ENCODE measurements around the gene TMEM63B. TPM values are rescaled to one million over a fixed set of nuclear protein-coding genes. Genes with fewer than 3 reads are reported as not detected.
A peak's percentile ranks its signal among the peaks of the same experiment; 100 is the strongest.

Gene TMEM63B
- total RNA-seq, 1 donor from 2014 or later: 41.3 TPM

DNA sequence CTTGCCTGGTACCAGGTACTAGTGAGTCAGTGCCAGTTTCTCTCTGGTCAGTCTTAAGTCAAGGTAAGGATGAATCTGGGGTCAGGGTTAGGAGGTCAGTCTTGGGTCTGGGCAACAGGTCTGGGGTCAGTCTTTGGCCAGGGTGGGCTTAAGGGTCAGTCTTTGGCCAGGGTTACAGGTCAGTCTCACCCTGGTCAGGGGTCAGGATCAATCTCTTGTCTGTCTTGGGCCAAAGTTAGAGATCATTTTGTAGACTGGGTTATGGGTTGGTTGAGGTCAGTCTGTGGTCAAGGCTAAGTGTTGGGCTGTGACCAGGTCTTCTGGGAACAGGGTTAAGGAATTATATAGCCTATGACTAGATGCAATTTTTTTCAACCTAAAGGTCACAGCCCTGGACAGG lies 18.5 kb downstream of the TMEM63B start:
- DNase-seq: no peak

DNA sequence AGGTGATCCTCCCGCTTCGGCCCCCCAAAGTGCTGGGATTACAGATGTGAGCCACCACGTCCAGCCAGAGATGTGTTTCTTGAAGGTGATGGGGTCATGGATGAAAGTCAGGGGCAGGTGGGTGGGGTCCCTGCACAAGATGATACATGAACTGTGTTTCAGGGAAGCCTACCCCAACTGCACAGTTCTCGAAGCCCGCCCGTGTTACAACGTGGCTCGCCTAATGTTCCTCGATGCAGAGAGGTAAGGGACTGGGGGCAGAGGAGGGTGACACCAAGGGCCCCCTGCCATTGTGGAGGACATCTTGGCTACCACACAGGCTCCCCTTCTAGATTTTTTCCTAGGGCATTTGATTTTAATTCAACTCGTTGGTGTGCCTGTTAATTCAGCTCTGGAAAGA lies 19.3 kb downstream of the TMEM63B start:
- no peak for DNase-seq

DNA sequence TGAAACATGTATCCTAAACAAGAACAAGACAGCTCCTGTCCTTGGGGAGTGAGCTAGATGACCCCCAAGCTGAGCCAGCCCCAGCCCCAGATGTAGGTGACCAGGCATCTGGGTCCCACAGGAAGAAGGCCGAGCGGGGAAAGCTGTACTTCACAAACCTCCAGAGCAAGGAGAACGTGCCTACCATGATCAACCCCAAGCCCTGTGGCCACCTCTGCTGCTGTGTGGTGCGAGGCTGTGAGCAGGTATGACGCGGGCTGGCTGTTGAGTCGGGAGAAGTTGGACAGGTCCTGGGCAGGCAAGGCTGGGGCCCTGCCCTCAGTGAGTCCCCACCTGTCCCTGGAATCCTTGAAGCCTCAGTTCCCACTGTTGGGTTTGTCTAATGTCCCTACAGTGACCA lies 19.9 kb downstream of the TMEM63B start:
- DNase-seq: no peak

DNA sequence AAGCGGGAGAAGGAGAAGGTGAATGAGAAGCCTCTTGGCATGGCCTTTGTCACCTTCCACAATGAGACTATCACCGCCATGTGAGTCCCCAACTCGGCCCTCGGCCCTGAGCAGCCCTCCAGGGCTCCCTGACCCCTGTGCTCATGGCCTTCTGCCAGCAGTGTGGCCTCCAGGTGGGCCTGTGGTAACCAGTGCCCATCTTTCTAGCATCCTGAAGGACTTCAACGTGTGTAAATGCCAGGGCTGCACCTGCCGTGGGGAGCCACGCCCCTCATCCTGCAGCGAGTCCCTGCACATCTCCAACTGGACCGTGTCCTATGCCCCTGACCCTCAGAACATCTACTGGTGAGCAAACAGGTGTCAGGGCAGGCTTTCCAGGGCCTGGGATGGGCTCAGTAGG lies 21.0 kb downstream of the TMEM63B start:
- no peak for DNase-seq

DNA sequence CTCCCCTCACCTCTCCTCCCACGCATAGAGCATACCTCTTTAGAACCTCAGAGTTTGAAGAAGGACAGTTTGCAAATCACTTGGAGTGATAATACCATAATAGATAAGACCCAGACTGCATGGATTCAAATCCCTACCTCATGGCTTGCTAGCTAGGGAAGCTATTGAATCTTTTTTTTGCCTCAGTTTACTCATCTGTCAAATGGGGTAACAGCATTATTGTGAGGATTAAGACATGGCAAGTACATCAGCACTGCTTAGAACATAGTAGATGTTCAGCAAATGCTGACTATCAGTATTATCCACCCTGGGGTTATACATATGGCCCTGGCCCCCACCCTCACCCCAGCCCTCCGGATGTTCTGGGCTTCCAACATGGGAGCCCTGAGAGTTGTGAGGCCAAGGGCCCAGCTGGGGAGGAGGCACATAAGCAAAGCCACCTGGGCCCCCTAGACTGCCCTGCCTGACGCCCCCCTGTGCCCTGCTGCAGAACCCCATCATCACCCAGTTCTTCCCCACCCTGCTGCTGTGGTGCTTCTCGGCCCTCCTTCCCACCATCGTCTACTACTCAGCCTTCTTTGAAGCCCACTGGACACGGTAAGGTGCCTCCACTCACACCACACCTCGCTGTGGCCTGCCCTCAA lies 22.1 kb downstream of the TMEM63B start:
- no peak for DNase-seq

DNA sequence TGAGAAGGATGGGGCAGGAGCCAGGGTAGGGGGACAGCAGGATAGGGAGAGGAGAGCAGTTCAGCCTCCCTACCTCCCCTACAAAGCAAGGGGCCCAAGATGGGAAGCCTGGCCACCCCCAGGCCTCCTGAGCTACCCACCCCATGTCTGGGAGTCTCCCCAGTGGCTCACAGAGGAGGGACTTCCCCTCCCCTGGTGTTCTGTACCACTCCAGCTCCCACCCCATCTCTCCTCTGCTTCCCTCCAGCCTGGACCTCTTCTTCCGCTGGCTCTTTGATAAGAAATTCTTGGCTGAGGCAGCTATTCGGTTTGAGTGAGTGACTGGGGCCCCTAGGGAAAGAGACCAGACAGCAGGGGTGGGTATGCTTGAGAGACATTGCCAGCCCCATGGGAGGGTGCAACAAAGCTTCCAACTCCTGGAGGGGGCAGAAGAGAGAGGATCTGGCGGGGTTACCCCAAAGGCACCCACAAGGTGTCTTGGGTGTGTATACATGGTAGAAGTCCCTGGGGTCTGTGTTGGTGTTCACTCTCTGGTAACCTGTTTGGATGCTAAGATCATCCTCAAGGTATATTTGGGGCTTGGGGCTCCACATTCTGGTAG lies 23.1 kb downstream of the TMEM63B start:
- DNase-seq: no peak

DNA sequence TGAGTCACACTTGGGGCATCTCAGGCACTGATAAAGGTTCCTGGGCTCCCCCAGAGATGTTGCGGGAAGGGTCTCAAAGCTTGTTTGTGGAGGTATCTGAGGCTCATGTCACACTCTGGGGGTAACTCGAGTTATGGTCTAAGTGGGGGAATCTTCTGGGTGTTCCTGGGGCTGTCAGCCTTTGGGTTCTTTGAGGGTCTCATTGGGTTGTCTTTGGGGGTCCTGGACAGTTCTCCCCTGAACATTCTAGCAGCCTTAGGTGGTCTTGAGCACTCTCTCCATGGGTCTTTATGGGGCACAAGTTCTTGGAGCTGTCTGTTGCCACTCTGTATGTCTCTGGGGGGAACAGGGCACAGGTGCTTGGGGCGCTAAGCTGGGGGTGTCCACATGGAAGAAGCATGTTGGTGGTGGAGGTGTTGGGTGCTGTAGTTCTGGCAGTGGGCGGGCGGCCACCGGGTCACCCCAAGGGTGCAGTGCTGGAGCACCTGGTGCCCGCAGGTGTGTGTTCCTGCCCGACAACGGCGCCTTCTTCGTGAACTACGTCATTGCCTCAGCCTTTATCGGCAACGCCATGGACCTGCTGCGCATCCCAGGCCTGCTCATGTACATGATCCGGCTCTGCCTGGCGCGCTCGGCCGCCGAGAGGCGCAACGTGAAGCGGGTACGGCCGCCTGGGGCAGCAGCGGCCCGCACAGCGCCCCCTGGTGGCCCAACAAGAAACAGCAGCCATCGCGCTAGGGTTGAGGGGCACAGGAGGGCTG lies 24.2 kb downstream of the TMEM63B start:
- peak; percentile 35 for DNase-seq

DNA sequence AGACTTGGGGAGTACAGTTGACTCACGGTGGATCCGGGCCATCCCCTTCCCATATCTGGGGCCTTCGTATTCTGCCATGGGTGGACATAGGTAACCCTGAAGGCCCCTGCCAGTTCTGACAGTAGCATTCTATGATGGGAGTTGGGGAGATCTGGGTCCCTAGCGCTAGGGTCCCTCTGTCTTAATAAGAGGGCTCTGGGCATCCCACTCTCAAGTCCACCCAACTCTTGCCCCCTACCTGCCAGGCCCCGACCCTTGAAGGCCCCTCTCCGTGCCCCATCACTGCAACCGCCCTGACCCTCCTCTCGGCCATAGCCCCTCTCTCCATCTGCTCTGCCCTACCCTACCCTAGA lies 24.7 kb downstream of the TMEM63B start:
- DNase-seq: no peak

DNA sequence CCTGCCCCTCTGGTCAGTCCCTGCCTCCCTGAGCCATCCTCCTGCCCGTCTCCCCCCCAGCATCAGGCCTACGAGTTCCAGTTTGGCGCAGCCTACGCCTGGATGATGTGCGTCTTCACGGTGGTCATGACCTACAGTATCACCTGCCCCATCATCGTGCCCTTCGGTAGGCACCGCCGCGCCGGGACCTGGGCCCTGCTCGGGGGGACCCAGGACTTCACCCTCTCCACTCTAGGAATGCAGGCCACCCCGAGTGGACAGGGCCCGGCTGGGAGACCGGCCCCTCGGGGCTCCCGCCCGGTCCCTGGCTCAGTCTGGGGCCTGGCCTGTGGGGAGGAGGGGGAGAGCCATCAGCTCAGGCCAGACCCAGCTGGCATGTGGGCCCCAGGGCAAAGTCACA lies 25.2 kb downstream of the TMEM63B start:
- DNase-seq: no peak

DNA sequence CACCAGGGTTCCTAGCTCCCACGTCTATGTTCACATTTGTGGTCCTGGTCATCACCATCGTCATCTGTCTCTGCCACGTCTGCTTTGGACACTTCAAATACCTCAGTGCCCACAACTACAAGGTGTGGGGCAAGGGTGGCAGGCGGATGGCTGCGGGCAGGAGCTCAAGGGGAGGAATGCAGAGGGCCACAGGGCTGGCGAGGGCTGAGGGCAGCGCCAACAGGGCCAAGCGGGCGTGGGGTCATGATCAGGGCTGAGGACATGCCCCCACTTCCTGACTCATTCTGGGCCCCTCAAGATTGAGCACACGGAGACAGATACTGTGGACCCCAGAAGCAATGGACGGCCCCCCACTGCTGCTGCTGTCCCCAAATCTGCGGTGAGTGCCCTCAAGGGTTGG lies 26.7 kb downstream of the TMEM63B start:
- DNase-seq: no peak

DNA sequence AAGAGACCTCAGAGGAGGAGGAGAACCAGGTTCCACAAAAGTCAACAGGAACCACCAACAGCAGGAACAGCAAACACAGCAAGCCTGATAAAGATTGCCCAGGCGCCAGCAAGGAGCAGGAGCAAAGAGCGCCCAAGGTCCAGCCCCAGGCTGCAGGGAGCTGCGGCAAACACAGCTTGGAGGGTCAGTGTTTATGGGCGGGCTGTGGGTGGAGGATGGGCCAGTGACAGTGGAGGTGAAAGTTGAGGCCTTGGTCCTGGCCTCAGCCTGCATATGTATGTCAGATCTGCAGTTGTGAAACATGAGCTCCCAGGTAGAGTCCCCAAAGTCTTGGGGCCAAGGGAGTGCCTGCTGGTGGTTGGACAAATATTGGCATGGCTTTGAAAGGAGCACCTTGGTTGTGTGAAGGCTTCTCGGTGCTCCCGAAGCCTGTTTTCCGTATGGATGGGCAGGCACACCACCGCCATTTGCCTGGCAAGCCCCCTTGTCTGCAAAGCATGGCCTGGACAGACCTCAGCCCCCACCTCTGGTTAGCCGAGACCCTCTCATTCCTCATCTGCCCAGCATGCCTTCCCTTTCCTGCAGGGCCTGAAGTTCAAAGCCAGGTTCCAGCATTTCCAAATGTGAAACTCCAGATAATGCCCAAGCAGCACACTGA lies 29.3 kb downstream of the TMEM63B start:
- DNase-seq: no peak

DNA sequence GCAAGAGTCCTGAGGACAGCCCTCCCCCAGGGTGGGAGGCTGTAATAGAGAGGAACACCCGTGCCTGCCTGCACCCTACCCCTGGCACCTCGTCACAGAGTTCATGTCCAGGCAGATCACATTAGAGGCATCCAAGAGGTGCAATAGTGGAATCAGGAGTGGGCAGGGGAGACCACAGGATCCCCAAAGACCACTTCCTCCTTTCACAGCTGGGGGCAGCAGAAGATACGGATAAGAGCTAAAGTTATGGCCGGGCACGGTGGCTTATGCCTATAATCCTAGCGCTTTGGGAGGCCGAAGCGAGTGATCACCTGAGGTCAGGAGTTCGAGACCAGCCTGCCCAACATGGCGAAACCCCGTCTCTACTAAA lies 29.8 kb downstream of the TMEM63B start:
- no peak for DNase-seq

DNA sequence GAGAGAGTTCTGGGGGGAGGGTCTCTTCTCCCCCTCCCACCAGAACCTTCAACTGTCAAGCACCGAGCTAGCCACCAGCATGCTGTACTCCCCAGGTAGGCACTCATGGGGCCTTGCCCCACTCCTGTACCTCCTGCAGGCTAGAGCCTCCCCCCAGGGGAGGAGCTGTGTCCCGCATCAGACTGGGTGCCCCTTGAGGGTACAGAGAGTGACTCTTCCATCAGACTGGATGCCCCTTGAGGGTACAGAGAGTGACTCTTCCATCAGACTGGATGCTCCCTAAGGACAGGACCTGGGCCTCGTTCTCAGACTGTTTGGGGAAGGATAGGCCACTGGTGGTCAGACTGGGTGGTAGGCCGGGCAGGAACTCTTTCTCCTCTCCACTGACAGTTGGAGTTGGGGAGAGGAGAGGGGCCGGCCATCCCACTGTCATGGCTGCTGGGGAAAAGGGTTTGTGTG lies 31.4 kb downstream of the TMEM63B start, which contains the start of gene CAPN11:
Gene CAPN11 (plus strand): TSS at position 51 of the 459 bp plus-strand sequence. CDS start 29 bp downstream, at position 80.
- no peak for DNase-seq

DNA sequence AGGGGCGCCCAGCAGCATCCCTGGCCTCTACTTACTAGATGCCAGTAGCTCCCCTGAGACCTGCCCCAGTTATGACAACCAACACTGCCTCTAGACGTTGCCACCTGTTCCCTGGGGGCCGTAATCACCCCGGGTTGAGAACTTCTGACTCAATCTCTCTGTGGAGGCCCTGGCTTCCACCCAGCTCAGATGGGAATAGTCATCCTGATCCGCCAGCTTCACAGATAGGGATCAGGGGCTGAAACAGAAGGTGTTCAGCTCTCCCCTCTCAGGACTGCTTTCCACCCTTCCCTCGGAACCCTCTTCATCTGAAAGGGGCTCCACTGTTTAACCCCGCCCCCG lies 34.6 kb downstream of the TMEM63B start:
- DNase-seq: no peak

DNA sequence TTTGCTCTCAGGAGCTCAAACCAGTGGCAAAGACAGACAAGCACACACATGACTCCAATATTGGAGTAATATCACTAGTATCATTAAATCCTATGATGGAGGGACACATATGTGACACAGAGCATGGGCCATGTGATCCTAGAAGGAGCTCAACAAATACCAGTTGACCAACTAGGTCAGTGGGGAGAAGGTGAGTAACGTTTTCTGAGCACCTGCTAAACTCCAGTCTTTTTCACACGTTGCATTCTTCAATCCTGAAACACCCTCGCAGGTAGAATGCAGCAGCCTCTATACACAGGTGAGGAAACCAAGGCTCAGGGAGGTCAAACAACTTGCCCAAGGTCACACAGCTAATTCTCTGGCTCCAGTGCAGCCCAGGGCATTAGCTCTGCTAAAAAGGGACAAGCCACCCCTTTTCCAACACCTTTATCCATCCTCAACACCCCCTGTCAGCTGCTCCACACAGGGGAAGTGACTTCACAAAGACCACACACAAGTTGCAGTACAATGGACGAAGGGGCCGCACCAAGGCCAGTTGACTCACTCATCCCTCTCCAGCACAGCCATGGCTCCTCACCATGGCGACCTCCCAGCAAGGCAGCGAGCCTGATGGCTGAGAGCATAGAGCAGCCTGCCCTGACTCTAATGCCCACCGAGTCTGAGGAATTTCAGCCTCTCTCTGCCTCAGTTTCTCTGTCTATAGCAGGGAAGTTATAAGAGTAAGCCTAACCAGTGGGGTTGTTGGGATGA lies 35.7 kb downstream of the TMEM63B start:
- DNase-seq: no peak

DNA sequence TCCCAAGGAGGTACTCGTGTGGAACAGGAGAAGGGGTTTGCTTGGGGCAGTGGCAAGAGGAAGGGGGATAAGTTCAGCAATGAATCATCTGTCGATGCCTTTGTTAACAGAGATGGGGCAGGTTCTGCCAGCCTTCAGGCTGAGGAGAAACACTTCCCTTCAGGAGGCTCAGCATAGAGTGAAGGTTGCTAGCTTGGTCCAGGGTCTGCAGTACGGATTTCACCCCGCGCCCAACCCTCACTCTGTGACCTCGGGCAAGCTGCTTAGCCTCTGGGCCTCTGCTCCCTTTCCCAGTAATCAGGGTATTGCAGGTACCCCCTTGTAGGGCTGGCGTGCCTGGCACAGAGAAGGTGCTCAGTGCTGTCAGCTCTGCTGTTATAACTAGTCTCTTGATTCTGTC lies 38.8 kb downstream of the TMEM63B start:
- no peak for DNase-seq

DNA sequence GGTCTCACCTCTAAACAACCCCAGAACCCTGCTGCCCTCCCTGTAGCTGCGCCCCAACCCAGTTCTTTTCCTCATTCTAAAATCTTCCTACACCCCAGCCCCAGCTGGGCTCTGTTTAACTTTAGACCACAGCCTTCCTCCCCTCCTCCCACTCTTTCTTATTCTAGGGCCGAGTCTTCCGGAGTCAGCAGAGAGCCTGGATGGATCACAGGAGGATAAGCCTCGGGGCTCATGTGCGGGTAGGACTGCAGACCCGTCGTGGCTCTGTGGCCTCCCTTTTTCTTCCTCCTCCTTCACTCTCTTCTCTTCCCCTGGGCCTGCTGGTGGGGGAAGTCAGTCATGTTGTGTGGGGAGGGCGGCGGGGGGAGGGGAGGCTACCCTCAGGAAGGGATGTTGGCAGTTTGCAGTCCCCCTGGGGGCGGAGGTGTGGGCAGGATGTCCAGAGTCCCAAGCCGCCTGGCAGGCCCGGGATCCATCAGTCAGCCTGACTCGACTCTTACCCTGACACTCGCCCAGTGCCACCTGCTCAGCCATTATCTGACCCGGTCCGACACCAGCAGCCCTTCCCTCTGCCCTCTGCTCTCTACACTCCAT lies 39.3 kb downstream of the TMEM63B start:
- no peak for DNase-seq

DNA sequence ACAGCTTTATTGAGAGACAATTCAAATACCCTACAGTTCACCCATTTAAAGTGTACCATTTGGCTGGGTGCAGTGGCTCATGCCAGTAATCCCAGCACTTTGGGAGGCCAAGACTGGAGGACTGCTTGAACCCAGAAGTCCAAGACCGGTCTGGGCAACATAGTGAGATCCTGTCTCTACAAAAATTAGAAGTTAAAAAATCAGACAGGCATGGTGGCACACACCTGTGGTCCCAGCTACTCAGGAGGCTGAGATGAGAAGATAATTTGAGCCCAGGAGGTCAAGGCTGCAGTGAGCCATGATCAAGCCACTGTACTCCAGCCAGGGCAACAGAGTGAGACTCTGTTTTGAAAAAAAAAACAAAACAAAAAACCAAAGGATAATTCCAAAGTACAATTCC lies 40.2 kb downstream of the TMEM63B start:
- DNase-seq: no peak

DNA sequence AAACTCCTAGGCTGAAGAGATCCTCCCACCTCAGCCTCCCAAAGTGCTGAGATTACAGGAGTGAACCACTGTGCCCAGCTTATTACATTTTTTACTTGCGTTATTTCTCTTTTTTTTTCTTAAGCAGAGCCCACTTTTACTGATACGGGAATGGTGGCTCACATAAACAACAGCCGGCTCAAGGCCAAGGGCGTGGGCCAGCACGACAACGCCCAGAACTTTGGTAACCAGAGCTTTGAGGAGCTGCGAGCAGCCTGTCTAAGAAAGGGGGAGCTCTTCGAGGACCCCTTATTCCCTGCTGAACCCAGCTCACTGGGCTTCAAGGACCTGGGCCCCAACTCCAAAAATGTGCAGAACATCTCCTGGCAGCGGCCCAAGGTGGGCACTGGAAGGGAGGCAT lies 41.8 kb downstream of the TMEM63B start:
- no peak for DNase-seq

DNA sequence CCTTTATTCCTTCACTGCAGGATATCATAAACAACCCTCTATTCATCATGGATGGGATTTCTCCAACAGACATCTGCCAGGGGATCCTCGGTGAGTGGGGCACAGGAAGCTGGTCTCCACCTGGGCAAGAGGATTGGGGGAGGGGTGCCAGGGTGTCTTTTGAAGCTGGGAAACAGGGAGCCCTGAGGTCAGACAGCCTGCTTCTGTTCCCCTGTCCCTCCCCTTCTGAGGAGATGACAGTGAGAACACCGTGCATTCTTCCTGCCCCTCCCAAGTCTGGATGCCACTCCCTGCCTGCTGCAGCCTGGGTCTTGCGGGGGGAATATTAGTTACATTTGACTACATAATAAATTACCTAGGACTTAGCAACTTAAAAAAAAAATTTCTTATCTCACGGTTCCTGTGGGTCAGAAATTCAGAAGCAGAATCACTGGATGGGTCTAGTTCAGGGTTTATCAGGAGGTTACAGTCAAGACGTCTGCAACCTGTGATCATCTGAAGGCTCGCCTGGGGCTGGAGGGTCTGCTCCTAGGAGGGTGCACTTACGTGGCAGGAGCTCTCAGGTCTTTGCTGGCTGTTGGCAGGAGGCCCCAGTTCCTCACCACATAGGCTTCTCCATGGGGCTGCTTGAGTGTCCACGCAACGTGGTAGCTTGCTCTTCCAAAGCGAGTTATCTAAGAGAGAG lies 42.7 kb downstream of the TMEM63B start:
- no peak for DNase-seq

DNA sequence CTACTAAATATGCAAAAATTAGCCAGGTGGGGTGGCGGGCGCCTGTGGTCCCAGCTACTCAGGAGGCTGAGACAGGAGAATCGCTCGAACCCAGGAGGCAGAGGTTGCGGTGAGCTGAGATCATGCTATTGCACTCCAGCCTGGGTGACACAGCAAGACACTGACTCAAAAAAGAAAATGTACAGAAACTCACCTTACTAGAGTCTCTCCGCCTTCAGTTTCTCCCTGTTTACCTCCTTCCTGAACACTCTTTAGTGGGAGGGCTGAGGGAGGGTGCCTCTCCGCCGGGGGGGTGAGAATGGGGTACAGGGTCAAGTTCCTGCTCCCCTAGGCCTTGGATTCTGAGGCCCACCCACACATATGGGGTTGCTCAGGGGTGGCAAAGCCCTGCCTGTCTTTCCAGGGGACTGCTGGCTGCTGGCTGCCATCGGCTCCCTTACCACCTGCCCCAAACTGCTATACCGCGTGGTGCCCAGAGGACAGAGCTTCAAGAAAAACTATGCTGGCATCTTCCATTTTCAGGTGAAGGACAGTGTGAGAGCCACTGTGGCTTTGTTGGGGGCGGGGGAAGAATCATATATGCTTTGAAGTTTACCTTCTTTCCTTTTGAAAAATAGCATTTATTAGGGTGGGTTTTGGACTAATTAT lies 44.7 kb downstream of the TMEM63B start:
- no peak for DNase-seq
